HK-2 (cell line): ENCODE results near the gene GALT.

Experiments
- DNase-seq: peaks from one replicate; pipeline ENCODE4 v3.0.0-alpha.2; 2018; ENCODE audit not compliant: unreplicated experiment

The GALT gene

DNA sequence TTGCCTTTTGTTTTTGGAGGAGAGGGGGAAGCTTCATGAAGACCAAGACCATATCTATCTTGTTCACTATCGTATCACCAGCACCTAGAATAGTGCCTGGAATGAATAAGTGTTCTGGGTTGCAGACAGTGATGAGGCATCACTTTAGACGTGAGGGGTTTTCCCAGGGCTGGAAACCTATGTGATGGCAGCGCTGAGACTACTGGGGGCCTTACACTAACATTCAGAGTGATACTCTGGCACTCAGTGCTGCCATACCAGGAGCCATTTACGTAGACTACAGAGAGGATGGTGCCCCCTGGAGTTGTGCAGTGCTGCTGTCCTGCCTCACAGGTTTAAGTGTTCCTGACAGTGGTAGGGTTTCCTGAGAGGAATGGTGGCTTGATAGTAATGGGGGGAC lies 37.7 kb downstream of the GALT start:
- no peak for DNase-seq

DNA sequence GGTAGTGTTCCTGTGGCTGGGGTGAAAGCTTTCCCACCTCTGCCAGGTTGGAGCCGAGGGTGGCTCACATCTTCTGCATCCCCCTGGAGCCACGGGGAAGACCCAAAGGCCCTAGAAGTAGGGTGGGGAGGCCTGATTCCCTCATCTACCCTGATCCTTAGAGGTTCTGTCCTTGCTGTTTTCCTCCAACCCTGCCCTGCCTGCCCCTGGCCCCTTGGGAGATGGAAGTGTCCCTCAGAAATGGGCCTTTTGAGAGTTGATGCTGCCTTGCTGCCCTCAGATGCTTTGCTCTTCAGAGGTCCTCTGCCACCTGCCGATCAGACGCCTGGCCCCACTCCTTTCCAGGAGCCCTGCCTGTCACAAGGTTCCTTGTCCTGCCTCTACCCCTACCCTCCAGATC lies 38.3 kb downstream of the GALT start:
- no peak for DNase-seq

DNA sequence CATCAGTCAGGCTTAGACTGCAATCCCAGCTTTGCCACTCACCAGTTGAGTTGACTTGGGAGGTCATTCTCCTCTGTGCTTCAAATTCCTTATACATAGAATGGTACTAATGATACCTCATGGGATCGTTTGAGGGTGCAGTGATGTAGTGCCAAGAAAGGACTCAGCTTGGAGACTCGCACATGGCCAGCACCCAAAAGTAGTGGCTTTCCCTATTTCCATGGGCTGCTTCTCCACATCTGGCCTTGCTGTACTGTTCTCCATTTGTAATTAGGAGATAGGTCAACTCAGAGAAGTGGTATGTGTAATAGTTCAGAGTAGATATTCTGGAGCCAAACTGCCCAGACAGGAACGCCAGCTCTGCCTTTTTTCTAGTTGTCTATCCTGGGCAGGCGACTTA lies 39.1 kb downstream of the GALT start:
- no peak for DNase-seq

DNA sequence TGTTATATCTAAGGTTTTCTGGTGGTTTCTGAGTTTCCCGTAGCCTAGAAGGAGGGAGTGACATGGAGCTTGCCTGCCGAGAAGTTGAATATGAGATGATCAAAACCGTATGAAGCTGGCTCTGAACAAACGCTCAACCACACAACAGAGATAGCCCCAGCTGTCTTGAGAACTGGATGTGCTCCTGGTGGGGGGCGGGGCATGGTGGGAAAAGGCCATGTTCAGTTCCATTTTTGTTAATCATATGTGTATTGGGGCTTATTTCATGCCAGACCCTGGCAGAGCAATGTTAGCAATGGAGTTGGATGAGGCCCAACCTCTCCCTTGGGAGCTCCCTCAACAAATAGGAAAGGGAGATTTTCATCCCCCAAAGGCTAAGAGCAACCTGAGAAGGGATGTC lies 39.8 kb downstream of the GALT start:
- DNase-seq, result no peak

DNA sequence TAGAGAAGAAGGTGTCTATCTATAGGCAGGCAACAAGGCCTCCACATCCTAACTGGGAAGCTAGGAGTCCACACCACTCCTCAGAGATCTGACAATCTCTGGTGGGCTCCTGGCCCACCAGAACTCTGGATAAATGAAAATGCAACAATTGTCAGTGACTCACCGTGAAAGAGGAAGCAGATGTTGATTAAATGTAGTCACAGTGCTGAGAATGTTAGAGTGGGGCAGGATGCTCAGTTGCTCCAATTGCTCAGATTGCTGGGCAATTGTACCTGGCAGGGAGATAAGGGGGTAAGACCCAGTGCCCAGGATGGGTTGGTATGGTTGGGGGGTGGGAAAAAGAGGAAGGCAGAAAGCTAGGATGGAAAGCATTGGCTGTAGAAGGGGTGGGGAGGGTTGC lies 40.3 kb downstream of the GALT start:
- no peak for DNase-seq

DNA sequence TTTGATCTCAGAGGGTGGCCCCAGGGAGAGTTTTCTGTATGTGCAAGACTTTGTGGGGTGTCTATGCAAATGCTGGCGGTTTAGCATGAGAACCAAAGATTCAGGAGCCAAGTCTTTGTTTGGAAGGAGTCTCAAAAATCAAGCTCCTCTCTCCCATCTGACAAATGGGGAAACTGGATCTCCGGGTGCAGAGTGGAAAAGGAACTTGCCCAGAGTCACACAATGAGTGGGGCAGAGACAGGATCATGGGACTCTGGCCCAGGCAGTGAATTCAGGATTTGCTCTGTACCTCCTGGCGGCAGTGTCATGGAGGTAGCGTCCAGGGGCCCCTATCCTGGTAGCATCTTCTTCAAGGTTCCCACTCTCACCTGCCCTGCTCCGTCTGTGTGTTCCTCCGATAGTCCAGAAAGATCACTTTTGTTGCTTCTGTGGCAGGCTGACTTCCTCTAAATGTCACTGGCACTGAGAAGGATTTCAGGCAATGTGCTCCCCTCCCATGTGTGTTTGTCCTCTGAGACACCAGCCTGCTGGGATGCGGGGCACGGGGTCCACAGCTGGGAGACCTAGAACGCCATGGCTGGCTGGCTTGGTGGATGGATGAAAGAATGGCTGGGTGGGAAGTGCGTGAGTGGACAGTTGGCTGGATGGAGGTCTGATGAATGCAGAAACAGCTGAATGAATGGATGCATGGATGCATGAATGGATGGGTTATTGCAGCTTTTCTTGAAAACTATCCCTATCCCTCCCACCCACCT lies 41.0 kb downstream of the GALT start:
- no peak for DNase-seq

DNA sequence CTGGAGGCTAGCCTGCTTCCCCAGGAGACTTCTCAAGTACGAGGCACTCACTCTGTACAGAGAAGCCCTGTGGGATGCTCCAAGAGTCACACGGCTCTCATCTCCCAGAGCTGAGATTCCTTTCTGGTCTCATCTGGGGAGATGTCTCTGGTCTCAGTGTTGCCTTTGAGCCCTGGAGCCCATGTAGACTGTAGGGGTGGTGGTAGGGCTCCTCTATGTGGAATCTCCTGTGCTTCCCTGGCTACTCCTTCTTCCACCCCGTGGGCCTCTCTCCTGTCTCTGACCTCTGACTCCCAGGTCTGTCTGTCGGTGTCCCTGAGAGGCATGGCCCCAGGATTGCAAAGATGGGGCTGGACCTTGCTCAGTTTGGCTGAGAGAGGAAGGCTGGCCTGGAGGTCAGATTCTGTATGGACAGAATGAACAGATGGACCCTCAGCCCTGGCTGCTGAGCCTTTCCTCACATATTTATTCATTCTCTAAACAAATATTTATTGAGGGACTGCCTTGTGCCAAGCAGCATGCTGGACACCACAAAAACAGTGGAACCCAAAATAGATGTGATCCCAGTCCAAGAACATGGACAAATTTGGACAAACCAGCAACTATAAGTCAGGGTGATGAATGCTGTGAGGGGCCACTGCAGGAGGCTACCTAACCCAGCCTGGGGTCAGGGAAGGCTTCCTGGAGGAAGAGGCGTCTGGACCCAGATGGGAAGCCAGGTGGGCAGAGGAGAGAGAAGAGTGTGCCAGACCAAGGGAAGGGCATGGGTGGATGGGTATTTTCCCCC lies 42.0 kb downstream of the GALT start:
- no peak for DNase-seq

DNA sequence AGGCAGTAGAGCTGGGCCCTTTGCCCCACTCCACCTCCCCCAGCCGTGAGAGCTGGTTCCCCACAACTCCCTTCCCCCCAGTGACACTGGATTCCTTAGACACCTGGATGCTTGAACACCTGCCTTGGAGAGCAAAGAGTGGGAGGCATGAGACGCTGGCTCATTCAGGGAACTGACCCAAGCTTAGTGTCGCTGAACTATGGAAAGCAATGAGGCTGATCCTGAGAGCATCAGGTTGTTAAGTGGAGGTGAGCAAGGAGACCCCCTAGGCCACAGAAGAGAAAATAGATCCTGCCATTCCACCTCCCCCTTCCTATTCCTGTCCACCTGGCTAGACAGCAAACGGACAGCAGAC lies 42.6 kb downstream of the GALT start:
- no peak for DNase-seq

DNA sequence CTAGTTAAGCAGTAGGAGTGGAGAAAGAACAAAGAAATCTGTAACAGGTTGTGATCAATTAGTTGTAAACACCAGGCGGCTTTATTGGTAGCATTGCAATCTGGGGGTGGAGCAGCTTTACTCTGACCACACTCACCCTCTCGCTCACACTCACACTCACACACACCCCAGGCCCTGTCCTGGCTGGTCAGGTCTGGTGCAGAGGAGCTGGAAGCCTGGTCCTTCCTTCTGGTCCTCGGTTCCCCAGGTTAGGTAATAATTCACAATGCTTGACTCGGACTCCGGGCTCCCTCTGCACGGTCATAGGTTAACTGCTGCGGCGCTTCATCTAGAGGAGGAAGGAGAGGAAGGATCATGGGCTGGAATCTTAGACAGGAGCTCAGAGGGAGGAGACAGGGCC lies 43.0 kb downstream of the GALT start:
- no peak for DNase-seq

DNA sequence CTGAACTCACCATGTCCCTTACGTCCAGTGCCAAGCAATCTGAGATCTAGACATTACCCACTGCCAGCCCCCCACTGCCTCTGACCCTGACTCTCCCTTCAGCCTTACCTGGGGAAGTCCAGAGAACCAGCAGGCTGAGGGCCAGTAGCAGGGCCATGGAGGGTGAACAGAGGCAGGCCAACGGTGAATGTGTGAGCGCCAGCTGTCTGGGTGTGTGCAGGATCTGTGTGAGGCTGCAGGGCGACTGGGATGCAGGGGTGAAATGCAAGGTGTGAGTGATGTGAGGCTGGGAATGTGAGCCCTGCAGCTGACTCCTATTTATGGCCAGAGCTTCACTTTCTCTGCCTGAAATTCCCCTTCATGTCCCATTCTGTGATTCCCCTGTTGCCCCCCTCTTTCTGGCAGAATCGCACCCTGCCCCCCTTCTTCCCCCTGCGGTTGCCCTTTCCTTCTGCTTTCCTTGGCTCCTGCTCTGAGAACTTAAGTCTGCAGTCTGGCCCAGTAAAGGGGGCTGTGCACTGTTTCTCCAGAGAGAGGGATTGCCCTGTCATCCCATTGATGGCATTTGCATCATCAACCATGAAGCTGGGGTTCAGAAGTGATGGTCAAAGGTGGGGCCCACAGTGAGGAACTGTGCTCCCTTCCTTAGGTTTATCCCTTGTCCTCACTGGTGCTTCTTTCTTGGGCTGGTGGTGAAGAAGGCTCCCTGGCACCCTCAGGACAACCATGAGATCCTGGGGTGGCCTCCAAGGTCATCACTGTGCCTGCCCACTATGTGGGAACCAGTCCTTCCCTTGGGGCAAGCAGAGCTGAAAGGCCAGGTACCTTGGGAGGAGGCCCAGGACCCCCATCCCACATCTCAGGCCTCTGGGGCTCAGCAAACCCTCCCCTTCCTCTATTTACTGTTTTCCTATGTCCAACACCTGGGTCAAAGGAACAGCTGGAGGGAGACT lies 44.8 kb downstream of the GALT start, which contains the start of gene CCL19:
TSS of gene CCL19 (minus strand) at position 294 of the 953 bp plus-strand sequence. CDS start at position 157, 137 bp downstream.
- no peak for DNase-seq

DNA sequence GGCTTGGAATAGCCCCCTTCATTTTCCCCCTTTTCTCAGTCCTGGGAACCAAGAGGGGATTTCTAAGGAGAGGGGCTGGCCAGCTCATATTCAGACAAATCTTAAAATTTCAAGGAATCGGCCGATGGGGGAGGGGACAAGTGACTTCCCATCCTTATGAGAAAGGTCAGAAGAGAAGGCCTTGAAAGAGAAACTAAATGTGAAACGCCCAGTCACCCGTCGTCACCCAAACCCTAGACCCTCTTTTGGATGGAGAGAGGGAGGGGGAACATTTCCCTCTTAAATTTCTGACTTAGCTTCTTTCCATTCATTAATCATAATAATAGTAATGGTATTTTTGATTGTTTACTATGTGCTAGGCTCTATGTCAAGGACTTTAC lies 45.5 kb downstream of the GALT start:
- DNase-seq, result no peak

DNA sequence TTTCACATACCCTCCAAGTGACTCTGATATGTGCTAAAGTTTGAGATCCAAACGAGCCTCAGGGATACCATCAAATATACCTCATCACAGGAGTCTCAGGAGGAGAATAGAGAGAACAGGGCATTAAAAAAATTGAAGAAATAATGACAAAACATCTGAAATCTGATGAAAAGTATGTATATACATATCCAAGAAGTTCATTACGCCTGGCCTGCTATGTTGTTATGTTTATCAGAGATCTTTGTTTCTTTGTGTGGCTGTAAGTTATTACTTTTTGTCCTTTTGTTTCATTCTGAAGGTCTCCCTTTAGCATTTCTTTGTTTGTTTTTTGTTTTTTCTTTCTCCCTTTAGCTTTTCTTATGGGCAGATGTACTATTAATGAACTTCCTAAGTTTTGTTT lies 47.1 kb downstream of the GALT start:
- no peak for DNase-seq

DNA sequence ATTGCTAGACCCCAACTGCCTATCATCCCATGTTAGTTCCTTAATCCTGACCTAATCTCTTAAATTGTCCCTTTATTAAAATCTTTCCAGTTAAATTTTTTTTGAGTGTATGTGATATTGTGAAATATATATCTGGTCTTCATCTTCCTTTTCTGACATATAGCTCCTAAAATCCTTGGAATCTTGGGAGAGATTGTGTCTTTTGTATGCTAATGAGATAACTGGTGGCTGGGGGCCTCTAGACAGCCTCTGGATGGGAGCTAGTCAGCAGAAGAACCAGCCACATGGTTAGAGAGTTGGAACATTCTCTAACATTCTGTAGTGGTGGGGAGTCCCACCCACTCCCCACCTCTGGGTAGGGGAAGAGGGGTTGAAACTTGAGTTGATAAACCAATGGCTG lies 48.3 kb downstream of the GALT start:
- DNase-seq, result no peak
